Hepatocyte (in vitro differentiated cells): ENCODE measurements around the gene GABRA4.

Experiments used
- EZH2 ChIP-seq: fragments of 200-600 bp; sonication (generic); IDR thresholded peaks from 2 replicates; pipeline ENCODE4 v1.6.1; 2016; ENCODE audit warnings: antibody characterized with exemption, mild to moderate bottlenecking, borderline replicate concordance
- EZH2phosphoT487 ChIP-seq: fragments of 200-600 bp; sonication (generic); IDR thresholded peaks from one replicate; pipeline ENCODE4 v1.6.1; 2018; ENCODE audit warnings: antibody characterized with exemption, mild to moderate bottlenecking, low read depth, moderate library complexity; ENCODE audit not compliant: unreplicated experiment, severe bottlenecking
- TF ChIP-seq, protein P1 (sequence below): fragments of 200-600 bp; sonication (generic); IDR thresholded peaks from 2 replicates; pipeline ENCODE4 v1.5.1; 2016; ENCODE audit warnings: antibody characterized with exemption, mild to moderate bottlenecking; ENCODE audit not compliant: poor library complexity

DNA sequence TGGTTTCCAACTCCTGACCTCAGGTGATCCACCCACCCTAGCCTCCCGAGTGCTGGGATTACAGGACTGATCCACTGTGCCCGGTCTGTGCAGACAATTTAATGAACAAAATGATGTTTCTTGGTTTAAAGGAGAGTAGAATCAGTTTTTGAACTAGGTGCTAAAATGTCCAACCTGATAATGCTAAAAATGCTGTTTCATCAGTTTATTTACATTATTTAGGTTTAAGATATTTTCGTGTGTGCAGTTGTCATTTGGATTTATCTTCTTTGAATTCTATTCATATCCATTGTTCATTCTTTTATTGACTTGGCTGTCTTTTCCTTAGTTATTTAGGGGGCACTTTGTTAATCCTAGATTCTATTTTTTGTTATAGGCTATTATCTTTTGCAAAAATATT lies 20.0 kb upstream of the GABRA4 start:
- no peak for TF ChIP-seq EZH2
- TF ChIP-seq, protein P1, sequence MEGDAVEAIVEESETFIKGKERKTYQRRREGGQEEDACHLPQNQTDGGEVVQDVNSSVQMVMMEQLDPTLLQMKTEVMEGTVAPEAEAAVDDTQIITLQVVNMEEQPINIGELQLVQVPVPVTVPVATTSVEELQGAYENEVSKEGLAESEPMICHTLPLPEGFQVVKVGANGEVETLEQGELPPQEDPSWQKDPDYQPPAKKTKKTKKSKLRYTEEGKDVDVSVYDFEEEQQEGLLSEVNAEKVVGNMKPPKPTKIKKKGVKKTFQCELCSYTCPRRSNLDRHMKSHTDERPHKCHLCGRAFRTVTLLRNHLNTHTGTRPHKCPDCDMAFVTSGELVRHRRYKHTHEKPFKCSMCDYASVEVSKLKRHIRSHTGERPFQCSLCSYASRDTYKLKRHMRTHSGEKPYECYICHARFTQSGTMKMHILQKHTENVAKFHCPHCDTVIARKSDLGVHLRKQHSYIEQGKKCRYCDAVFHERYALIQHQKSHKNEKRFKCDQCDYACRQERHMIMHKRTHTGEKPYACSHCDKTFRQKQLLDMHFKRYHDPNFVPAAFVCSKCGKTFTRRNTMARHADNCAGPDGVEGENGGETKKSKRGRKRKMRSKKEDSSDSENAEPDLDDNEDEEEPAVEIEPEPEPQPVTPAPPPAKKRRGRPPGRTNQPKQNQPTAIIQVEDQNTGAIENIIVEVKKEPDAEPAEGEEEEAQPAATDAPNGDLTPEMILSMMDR, result no peak
- TF ChIP-seq EZH2phosphoT487, result no peak
